ENCODE results near the gene TRABD2A.

The TRABD2A gene

DNA sequence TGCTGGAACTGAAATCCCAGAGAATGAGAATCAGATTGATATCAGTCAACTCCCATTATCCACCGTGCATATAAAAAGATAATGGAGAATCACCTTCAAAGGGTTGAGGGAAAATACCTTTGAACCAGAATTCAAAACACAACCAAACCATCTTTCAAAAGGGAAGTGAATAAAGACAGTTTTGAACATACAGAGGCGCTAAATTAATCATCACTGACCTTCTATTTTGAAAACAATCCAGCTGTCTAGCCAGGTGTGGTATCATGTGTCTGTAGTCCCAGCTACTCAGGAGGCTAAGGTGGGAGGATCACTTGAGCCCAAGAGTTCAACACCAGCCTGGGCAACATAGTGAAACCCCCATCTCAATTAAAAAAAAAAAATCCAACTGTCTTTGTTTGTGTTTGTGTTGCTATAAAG is 63.6 kb downstream of the TRABD2A start:
- H3K9me3 ChIP-seq (ENCODE audit: insufficient read depth, low read length) = no peaks in the 10 kb centered on the region
- H3K9me2 ChIP-seq (replicated peaks; ENCODE audit: insufficient read depth, low read length) = no peaks in the 10 kb centered on the region
- no peak for TF ChIP-seq EZH2phosphoT487 (conservative IDR thresholded peaks at IDR 0.05; ENCODE audit: low read length)
- TF ChIP-seq, protein P1, sequence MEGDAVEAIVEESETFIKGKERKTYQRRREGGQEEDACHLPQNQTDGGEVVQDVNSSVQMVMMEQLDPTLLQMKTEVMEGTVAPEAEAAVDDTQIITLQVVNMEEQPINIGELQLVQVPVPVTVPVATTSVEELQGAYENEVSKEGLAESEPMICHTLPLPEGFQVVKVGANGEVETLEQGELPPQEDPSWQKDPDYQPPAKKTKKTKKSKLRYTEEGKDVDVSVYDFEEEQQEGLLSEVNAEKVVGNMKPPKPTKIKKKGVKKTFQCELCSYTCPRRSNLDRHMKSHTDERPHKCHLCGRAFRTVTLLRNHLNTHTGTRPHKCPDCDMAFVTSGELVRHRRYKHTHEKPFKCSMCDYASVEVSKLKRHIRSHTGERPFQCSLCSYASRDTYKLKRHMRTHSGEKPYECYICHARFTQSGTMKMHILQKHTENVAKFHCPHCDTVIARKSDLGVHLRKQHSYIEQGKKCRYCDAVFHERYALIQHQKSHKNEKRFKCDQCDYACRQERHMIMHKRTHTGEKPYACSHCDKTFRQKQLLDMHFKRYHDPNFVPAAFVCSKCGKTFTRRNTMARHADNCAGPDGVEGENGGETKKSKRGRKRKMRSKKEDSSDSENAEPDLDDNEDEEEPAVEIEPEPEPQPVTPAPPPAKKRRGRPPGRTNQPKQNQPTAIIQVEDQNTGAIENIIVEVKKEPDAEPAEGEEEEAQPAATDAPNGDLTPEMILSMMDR (IDR thresholded peaks at IDR 0.05; ENCODE audit: insufficient read depth, low read length, poor library complexity, severe bottlenecking) = no peak
- H3K36me3 ChIP-seq (ENCODE audit: low read length) = no peaks in the 10 kb centered on the region
- no peak overlapping the region for H3K4me2 ChIP-seq (ENCODE audit: low read depth, low read length, poor library complexity, severe bottlenecking)
- no peak overlapping the region for H3K9ac ChIP-seq (ENCODE audit: low read length)
- H3F3A ChIP-seq (ENCODE audit: insufficient read depth) = no peaks in the 10 kb centered on the region
- no peaks in the 10 kb centered on the region for H4K20me1 ChIP-seq (ENCODE audit: low read depth, low read length)
- H3K27ac ChIP-seq (ENCODE audit: low read depth, low read length) = no peak overlapping the region
- H3K79me2 ChIP-seq (ENCODE audit: insufficient read depth, low read length) = no peaks in the 10 kb centered on the region
- no peaks in the 10 kb centered on the region for H3K27me3 ChIP-seq (ENCODE audit: low read length)
- no peak overlapping the region for H3K4me3 ChIP-seq (ENCODE audit: insufficient read depth, low read length, poor library complexity, severe bottlenecking)
- H2AFZ ChIP-seq (ENCODE audit: low read depth, low read length, severe bottlenecking) = no peak overlapping the region

DNA sequence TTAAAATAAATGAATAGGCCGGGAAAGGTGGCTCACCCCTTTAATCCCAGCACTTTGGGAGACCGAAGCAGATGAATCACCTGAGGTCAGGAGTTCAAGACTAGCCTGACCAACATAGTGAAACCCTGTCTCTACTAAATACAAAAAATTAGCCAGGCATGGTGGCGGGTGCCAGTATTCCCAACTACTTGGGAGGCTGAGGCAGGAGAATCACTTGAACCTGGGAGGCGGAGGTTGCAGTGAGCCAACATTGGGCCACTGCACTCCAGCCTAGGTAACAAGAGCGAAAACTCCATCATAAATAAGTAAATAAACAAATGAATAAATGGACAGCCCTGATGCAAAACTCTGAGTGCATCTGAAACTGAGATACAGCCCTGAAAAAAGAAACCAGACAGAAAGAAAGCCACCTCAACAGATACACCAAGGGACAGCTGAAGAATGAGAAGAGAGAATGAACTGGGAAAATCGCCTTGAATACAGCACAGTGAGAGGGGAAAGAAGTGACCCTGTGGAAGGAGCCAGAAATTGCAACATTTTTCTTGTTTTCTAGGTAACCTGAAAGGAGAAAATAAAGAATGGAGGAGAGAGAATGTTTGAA is 64.4 kb downstream of the TRABD2A start:
- Histone ChIP-seq H3K4me3 (ENCODE audit: insufficient read depth, low read length, poor library complexity, severe bottlenecking) (no peak overlapping the region), H3K79me2 (ENCODE audit: insufficient read depth, low read length) (no peaks in the 10 kb centered on the region), H3K9me2 (replicated peaks; ENCODE audit: insufficient read depth, low read length) (no peaks in the 10 kb centered on the region), H3K27me3 (ENCODE audit: low read length) (no peaks in the 10 kb centered on the region), H3K4me2 (ENCODE audit: low read depth, low read length, poor library complexity, severe bottlenecking) (no peak overlapping the region), H2AFZ (ENCODE audit: low read depth, low read length, severe bottlenecking) (no peak overlapping the region), H4K20me1 (ENCODE audit: low read depth, low read length) (no peaks in the 10 kb centered on the region), H3K9me3 (ENCODE audit: insufficient read depth, low read length) (no peaks in the 10 kb centered on the region), H3K36me3 (ENCODE audit: low read length) (no peaks in the 10 kb centered on the region), H3F3A (ENCODE audit: insufficient read depth) (no peaks in the 10 kb centered on the region), H3K9ac (ENCODE audit: low read length) (no peak overlapping the region), H3K27ac (ENCODE audit: low read depth, low read length) (no peak overlapping the region)
- no peak for TF ChIP-seq EZH2phosphoT487 (conservative IDR thresholded peaks at IDR 0.05; ENCODE audit: low read length)
- TF ChIP-seq, protein P1 (IDR thresholded peaks at IDR 0.05; ENCODE audit: insufficient read depth, low read length, poor library complexity, severe bottlenecking) = no peak

DNA sequence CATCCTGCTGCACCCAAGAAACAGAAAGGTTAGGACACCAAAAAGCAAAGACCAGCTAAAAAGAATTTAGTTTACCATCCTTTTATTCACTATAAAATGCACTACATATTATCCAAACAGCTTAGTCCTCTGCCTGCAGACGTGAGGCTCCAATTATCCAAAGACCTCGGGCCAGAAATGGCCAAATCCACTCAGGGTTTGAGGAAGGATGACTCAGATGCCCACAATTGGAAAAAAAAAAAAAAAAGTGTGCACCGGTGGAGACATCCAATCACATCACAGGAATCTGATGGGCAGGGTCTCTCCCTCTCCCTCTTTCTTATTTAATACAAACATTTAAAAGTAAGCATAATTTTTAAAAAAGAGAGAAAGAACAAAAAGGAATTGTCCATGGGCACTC is 65.7 kb downstream of the TRABD2A start:
- TF ChIP-seq, protein P1 (IDR thresholded peaks at IDR 0.05; ENCODE audit: insufficient read depth, low read length, poor library complexity, severe bottlenecking) = no peak
- TF ChIP-seq EZH2phosphoT487 (conservative IDR thresholded peaks at IDR 0.05; ENCODE audit: low read length) = no peak
- no peaks in the 10 kb centered on the region for H3K9me2 ChIP-seq (replicated peaks; ENCODE audit: insufficient read depth, low read length)
- no peak overlapping the region for H3K4me2 ChIP-seq (ENCODE audit: low read depth, low read length, poor library complexity, severe bottlenecking)
- H3K9ac ChIP-seq (ENCODE audit: low read length) = no peak overlapping the region
- no peak overlapping the region for H3K27ac ChIP-seq (ENCODE audit: low read depth, low read length)
- no peaks in the 10 kb centered on the region for H3K9me3 ChIP-seq (ENCODE audit: insufficient read depth, low read length)
- H3K4me3 ChIP-seq (ENCODE audit: insufficient read depth, low read length, poor library complexity, severe bottlenecking) = no peak overlapping the region
- H3K79me2 ChIP-seq (ENCODE audit: insufficient read depth, low read length) = no peaks in the 10 kb centered on the region
- no peak overlapping the region for H2AFZ ChIP-seq (ENCODE audit: low read depth, low read length, severe bottlenecking)
- no peaks in the 10 kb centered on the region for H4K20me1 ChIP-seq (ENCODE audit: low read depth, low read length)
- no peaks in the 10 kb centered on the region for H3K27me3 ChIP-seq (ENCODE audit: low read length)
- H3F3A ChIP-seq (ENCODE audit: insufficient read depth) = no peaks in the 10 kb centered on the region
- H3K36me3 ChIP-seq (ENCODE audit: low read length) = no peaks in the 10 kb centered on the region
